CD4-positive, CD25-positive, alpha-beta regulatory T cell (primary cell): Measurements from ENCODE around the gene KCNQ5. TPM values are rescaled to one million over a fixed set of nuclear protein-coding genes. Genes with fewer than 3 reads are reported as not detected.

Source experiments
- ATAC-seq, 2 donors: fragments of 150-1000 bp; cut with Tn5 transposase; one replicate each; pipeline ENCODE4 v1.10.0; 2021; ENCODE audit warnings: low read depth in 2 of 2, moderate number of reproducible peaks in 2 of 2, moderate library complexity in 1 of 2
- DNase-seq, 3 donors: peaks; one replicate each; pipeline versions ENCODE4 v3.0.0 to v3.0.0-alpha.2; 2012 to 2022; ENCODE audit warnings: mixed read lengths in 1 of 3
- H3K27ac ChIP-seq: one replicate; pipeline ENCODE4 v1.7.0; 2013; ENCODE audit warnings: mild to moderate bottlenecking, low read length; ENCODE audit not compliant: insufficient read depth, poor library complexity, severe bottlenecking
- H3K27me3 ChIP-seq: one replicate; pipeline ENCODE4 v1.7.0; 2013; ENCODE audit warnings: low read length; ENCODE audit not compliant: control insufficient read depth, insufficient read depth
- H3K36me3 ChIP-seq: one replicate; pipeline ENCODE4 v1.7.0; 2013; ENCODE audit warnings: mild to moderate bottlenecking, low read length, moderate library complexity; ENCODE audit not compliant: control insufficient read depth, insufficient read depth
- H3K4me1 ChIP-seq: 2 replicates; pipeline ENCODE4 v1.7.0; 2013; ENCODE audit warnings: mild to moderate bottlenecking, low read length; ENCODE audit not compliant: insufficient read depth, control insufficient read depth, poor library complexity, severe bottlenecking
- H3K4me3 ChIP-seq: one replicate; pipeline ENCODE4 v1.7.0; 2013; ENCODE audit warnings: low read depth, mild to moderate bottlenecking, low read length, moderate library complexity
- H3K9me3 ChIP-seq, 2 experiments: 1 replicate in 1 of 2; 2 replicates in 1 of 2; pipeline ENCODE4 v1.7.0; 2013; ENCODE audit warnings: low read length in 2 of 2, mild to moderate bottlenecking in 1 of 2, moderate library complexity in 1 of 2; ENCODE audit not compliant: control insufficient read depth in 2 of 2
- H3K27ac Mint-ChIP-seq, 3 donors: one replicate each; pipeline ENCODE4 v1.8.0; 2020 to 2022; ENCODE audit warnings: mild to moderate bottlenecking in 3 of 3, mixed read lengths in 3 of 3, moderate library complexity in 2 of 3
- H3K27me3 Mint-ChIP-seq: one replicate; pipeline ENCODE4 v1.8.0; 2022; ENCODE audit warnings: mild to moderate bottlenecking, mixed read lengths
- H3K36me3 Mint-ChIP-seq: one replicate; pipeline ENCODE4 v1.8.0; 2020; ENCODE audit warnings: mixed read lengths
- H3K4me1 Mint-ChIP-seq, 4 donors: one replicate each; pipeline ENCODE4 v1.8.0; 2020 to 2022; ENCODE audit warnings: mixed read lengths in 4 of 4, mild to moderate bottlenecking in 1 of 4
- H3K4me3 Mint-ChIP-seq, 4 donors: one replicate each; pipeline ENCODE4 v1.8.0; 2020 to 2022; ENCODE audit warnings: mild to moderate bottlenecking in 4 of 4, mixed read lengths in 4 of 4, moderate library complexity in 3 of 4
- H3K9me3 Mint-ChIP-seq, 7 donors: one replicate each; pipeline ENCODE4 v1.8.0; 2020 to 2022; ENCODE audit warnings: mixed read lengths in 7 of 7, mild to moderate bottlenecking in 3 of 7, moderate library complexity in 2 of 7
- polyA plus RNA-seq, 4 donors: library from polyadenylated mRNA; unstranded; fragments of 300-500 nt; fragmentation: Illumina TruSeq; gene quantifications; one replicate each; pipeline ENCODE4 v1.2.3, GENCODE V29; 2021
- total RNA-seq: library from RNA; stranded (reverse); gene quantifications from one replicate; pipeline ENCODE4 v1.2.3, GENCODE V29; 2022

Gene KCNQ5
- total and polyA plus RNA-seq, 5 donors from 2014 or later, result 0.45 to 2.5 (median 1.8) TPM

- no peaks in the 10 kb centered on the region for H3K9me3 Mint-ChIP-seq
- no peak overlapping the region for H3K27ac Mint-ChIP-seq
- ATAC-seq, result no peak
- no peak for DNase-seq
- H3K27me3 ChIP-seq, result no peaks in the 10 kb centered on the region
- no peak overlapping the region for H3K4me3 ChIP-seq
- no peaks in the 10 kb centered on the region for H3K36me3 Mint-ChIP-seq
- H3K4me3 Mint-ChIP-seq, result no peak overlapping the region
- H3K36me3 ChIP-seq, result no peaks in the 10 kb centered on the region
- no peaks in the 10 kb centered on the region for H3K27me3 Mint-ChIP-seq
- no peaks in the 10 kb centered on the region for H3K4me1 ChIP-seq
- H3K9me3 ChIP-seq, result no peaks in the 10 kb centered on the region
- H3K4me1 Mint-ChIP-seq, result no peaks in the 10 kb centered on the region
- H3K27ac ChIP-seq, result no peak overlapping the region
Measured at GRCh38 chr6:73006146-73006545, 384.3 kb downstream of the KCNQ5 start.

DNA sequence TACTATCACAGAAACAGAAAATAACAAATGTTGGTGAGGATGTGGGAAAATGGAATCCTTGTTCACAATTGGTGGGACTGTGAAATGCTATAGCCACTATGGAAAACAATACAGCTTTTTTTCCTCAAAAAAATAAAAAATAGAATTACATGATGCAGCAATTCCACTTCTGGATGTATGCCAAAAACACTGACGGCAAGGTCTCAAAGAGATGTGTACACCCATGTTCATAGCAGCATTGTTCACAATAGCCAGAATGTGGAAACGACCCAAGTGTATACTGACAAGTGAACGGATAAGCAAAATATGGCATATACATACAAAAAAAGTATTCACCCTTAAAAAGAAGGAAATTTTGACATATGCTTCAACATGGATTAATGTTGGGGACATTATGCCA lies 390.1 kb downstream of the KCNQ5 start:
- H3K4me1 Mint-ChIP-seq, result no peaks in the 10 kb centered on the region
- no peak for ATAC-seq

DNA sequence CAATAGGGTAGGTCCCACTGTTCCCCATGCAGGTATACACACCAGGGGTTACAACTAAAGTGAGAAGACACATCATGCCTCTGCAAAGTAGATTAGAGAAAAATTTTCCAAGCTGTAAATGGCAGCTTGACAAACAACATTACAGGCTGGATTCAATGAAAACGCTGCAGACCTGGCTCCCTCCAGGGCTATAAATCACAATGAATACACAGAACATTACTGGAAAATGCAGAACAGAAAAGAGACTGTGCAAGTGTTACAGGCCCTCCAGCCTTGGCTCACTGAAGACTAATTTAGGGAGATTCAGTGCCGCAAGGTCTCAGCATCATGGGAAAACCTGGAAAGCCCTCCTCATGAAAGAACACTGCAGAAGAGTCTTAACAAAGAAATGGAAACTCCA lies 395.6 kb downstream of the KCNQ5 start:
- H3K4me3 Mint-ChIP-seq, result peak overlapping the region in 1 of 4 donors; percentile 16
- Histone ChIP-seq H3K27ac (no peak overlapping the region), H3K4me1 (no peaks in the 10 kb centered on the region), H3K4me3 (no peak overlapping the region), H3K27me3 (no peaks in the 10 kb centered on the region), H3K9me3 (no peaks in the 10 kb centered on the region), H3K36me3 (no peaks in the 10 kb centered on the region)
- ATAC-seq, result no peak
- H3K36me3 Mint-ChIP-seq, result no peaks in the 10 kb centered on the region
- H3K4me1 Mint-ChIP-seq, result no peaks in the 10 kb centered on the region
- H3K27ac Mint-ChIP-seq, result no peak overlapping the region
- H3K9me3 Mint-ChIP-seq, result no peaks in the 10 kb centered on the region
- H3K27me3 Mint-ChIP-seq, result no peaks in the 10 kb centered on the region
- no peak for DNase-seq

More for the DNA sequence above, 390.1 kb downstream of the KCNQ5 start:
- no peaks in the 10 kb centered on the region for H3K27me3 Mint-ChIP-seq
- no peaks in the 10 kb centered on the region for H3K36me3 Mint-ChIP-seq
- H3K9me3 Mint-ChIP-seq, result no peaks in the 10 kb centered on the region
- no peak overlapping the region for H3K27ac ChIP-seq
- H3K36me3 ChIP-seq, result no peaks in the 10 kb centered on the region
- H3K27ac Mint-ChIP-seq, result no peak overlapping the region
- no peaks in the 10 kb centered on the region for H3K4me1 ChIP-seq
- H3K9me3 ChIP-seq, result no peaks in the 10 kb centered on the region
- no peak overlapping the region for H3K4me3 Mint-ChIP-seq
- no peak for DNase-seq
- H3K4me3 ChIP-seq, result no peak overlapping the region
- no peaks in the 10 kb centered on the region for H3K27me3 ChIP-seq

- DNase-seq (no peak), ATAC-seq (no peak)
- no peaks in the 10 kb centered on the region for H3K27me3 ChIP-seq
- Mint-ChIP-seq H3K36me3 (no peaks in the 10 kb centered on the region), H3K4me3 (no peak overlapping the region), H3K27ac (no peak overlapping the region), H3K4me1 (peaks cover 0 to 5% (median 0%) of the 10 kb centered on the region in 4 donors), H3K27me3 (no peaks in the 10 kb centered on the region), H3K9me3 (peaks cover 0 to 3% (median 0%) of the 10 kb centered on the region in 7 donors)
- no peaks in the 10 kb centered on the region for H3K4me1 ChIP-seq
- no peak overlapping the region for H3K4me3 ChIP-seq
- no peaks in the 10 kb centered on the region for H3K36me3 ChIP-seq
- no peak overlapping the region for H3K27ac ChIP-seq
- H3K9me3 ChIP-seq, result no peaks in the 10 kb centered on the region
Measured at GRCh38 chr6:73024598-73024997, 402.7 kb downstream of the KCNQ5 start.

- Mint-ChIP-seq H3K9me3 (peaks cover 0 to 3% (median 0%) of the 10 kb centered on the region in 7 donors), H3K27me3 (no peaks in the 10 kb centered on the region), H3K4me1 (peaks cover 0 to 5% (median 0%) of the 10 kb centered on the region in 4 donors), H3K4me3 (no peak overlapping the region), H3K27ac (no peak overlapping the region), H3K36me3 (no peaks in the 10 kb centered on the region)
- H3K4me3 ChIP-seq, result no peak overlapping the region
- DNase-seq (no peak), ATAC-seq (no peak)
- no peaks in the 10 kb centered on the region for H3K9me3 ChIP-seq
- no peaks in the 10 kb centered on the region for H3K4me1 ChIP-seq
- H3K27me3 ChIP-seq, result no peaks in the 10 kb centered on the region
- H3K27ac ChIP-seq, result no peak overlapping the region
- no peaks in the 10 kb centered on the region for H3K36me3 ChIP-seq
Measured at GRCh38 chr6:73027691-73028090, 405.8 kb downstream of the KCNQ5 start.

DNA sequence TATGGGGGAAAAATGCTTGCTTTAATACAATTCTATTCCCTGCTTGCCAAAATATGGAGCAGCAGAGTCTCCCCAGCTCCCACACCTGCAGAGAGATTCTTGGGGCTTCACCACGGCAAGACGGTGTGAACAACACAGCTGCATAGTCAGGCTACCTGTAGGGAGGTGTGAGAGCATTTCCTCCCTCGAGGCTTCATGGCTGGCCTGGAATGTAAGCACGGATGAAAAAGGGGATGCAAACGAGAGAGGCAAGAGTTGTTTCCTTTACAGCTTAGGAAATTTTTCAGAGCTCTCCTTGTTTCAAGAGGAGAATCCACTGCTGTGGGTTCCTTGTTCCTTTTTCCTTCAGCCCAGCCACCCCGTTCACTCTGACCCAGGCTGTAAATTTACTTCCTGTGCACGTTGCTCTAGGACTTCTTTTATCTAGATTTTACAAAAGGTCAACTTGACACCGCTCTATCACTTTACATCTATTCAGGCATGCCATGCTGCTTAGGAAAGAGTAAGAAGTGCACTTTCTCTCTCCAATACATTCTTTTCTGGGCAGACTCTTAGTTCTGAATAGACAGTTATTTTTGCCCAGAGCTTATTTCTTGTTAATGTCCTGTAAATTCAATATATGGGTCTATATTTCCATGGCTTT lies 406.4 kb downstream of the KCNQ5 start:
- H3K9me3 ChIP-seq, result no peaks in the 10 kb centered on the region
- H3K36me3 Mint-ChIP-seq, result no peaks in the 10 kb centered on the region
- H3K9me3 Mint-ChIP-seq, result peaks cover 0 to 3% (median 0%) of the 10 kb centered on the region in 7 donors
- H3K27ac ChIP-seq, result no peak overlapping the region
- H3K4me3 Mint-ChIP-seq, result no peak overlapping the region
- no peaks in the 10 kb centered on the region for H3K4me1 ChIP-seq
- no peak for DNase-seq
- H3K27ac Mint-ChIP-seq, result peak overlapping the region in 1 of 3 donors; percentile 2
- H3K27me3 Mint-ChIP-seq, result no peaks in the 10 kb centered on the region
- no peak overlapping the region for H3K4me3 ChIP-seq
- no peaks in the 10 kb centered on the region for H3K27me3 ChIP-seq
- H3K4me1 Mint-ChIP-seq, result peaks cover 0 to 5% (median 0%) of the 10 kb centered on the region in 4 donors
- ATAC-seq, result no peak
- no peaks in the 10 kb centered on the region for H3K36me3 ChIP-seq

GRCh38 chr6:73028893-73029450 lies 407.1 kb downstream of the KCNQ5 start:
- Histone ChIP-seq H3K4me3 (no peak overlapping the region), H3K36me3 (no peaks in the 10 kb centered on the region), H3K9me3 (no peaks in the 10 kb centered on the region), H3K27me3 (no peaks in the 10 kb centered on the region), H3K27ac (no peak overlapping the region), H3K4me1 (no peaks in the 10 kb centered on the region)
- no peaks in the 10 kb centered on the region for H3K36me3 Mint-ChIP-seq
- ATAC-seq (no peak), DNase-seq (no peak)
- H3K27ac Mint-ChIP-seq, result peak overlapping the region in 1 of 3 donors; percentile 2
- H3K4me1 Mint-ChIP-seq, result peaks cover 0 to 5% (median 0%) of the 10 kb centered on the region in 4 donors
- H3K27me3 Mint-ChIP-seq, result no peaks in the 10 kb centered on the region
- no peak overlapping the region for H3K4me3 Mint-ChIP-seq
- H3K9me3 Mint-ChIP-seq, result peaks cover 0 to 3% (median 0%) of the 10 kb centered on the region in 7 donors

DNA sequence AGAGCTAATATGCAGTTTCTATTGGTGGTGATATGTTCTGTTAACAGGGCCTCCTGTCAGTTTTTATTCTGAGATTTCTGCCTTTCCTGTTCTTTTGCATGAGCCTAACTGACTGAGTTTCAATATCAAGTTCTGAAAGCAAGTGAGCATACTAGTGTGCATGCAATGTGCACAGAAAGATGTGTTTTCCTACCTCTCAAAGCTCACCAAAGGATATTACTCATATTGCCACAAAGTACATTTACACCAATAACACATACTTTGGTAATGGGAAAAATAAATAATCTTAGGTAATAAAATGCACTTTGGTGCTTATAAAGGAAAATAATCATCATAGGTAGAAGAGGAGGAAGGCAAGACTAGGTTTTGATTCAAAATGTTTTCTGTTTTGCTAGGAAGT lies 408.4 kb downstream of the KCNQ5 start:
- Mint-ChIP-seq H3K9me3 (peaks cover 0 to 3% (median 0%) of the 10 kb centered on the region in 7 donors), H3K36me3 (no peaks in the 10 kb centered on the region), H3K4me3 (no peak overlapping the region), H3K4me1 (peaks cover 0 to 5% (median 0%) of the 10 kb centered on the region in 4 donors), H3K27ac (no peak overlapping the region), H3K27me3 (no peaks in the 10 kb centered on the region)
- no peak overlapping the region for H3K4me3 ChIP-seq
- H3K27me3 ChIP-seq, result no peaks in the 10 kb centered on the region
- DNase-seq (no peak), ATAC-seq (no peak)
- H3K4me1 ChIP-seq, result no peaks in the 10 kb centered on the region
- H3K9me3 ChIP-seq, result no peaks in the 10 kb centered on the region
- no peak overlapping the region for H3K27ac ChIP-seq
- no peaks in the 10 kb centered on the region for H3K36me3 ChIP-seq
